AG04450 (cell line): ENCODE results near the gene PLAU. TPM values are rescaled to one million over a fixed set of nuclear protein-coding genes. Genes with fewer than 3 reads are reported as not detected.
"Not testable (repeated sequence)": the region's sequence is repeated elsewhere in the genome, so short reads cannot be mapped to it uniquely, and the experiment has no call there.

ENCODE experiments used
- CTCF ChIA-PET: fragments of 300-600, 350-600 bp; formaldehyde crosslinking; extraction: SDS; loops from one replicate; lab custom pipeline; 2022; ENCODE audit warnings: antibody characterized with exemption, inconsistent platforms; lab: Charles Lee
- POLR2A ChIA-PET: fragments of 350-600 bp; formaldehyde crosslinking; extraction: SDS; loops from one replicate; lab custom pipeline; 2021; ENCODE audit warnings: antibody characterized with exemption, inconsistent platforms; lab: Yijun Ruan, JAX
- DNase-seq: peaks from one replicate; pipeline ENCODE4 v3.0.0-alpha.2; 2011; ENCODE audit warnings: low read depth, low spot score
- H3K27ac ChIP-seq: one replicate; pipeline ENCODE4 v1.5.1; 2012; ENCODE audit warnings: low read depth, low read length, control low read depth
- H3K27me3 ChIP-seq: one replicate; pipeline ENCODE4 v1.6.0; 2012; ENCODE audit warnings: low read length; ENCODE audit not compliant: control insufficient read depth, insufficient read depth
- H3K4me3 ChIP-seq: 2 replicates; pipeline ENCODE4 v1.5.1; 2011; ENCODE audit warnings: mild to moderate bottlenecking, low read depth, low read length, control low read depth
- H3K9me3 ChIP-seq: 2 replicates; pipeline ENCODE4 v1.5.1; 2012; ENCODE audit warnings: low read length; ENCODE audit not compliant: control insufficient read depth, insufficient read depth
- CTCF ChIP-seq: IDR thresholded peaks from 2 replicates; pipeline ENCODE4 v1.5.1; 2011; ENCODE audit warnings: low read depth, low read length, control low read depth, inconsistent platforms
- polyA plus RNA-seq: library from polyadenylated mRNA; depleted of rRNA; stranded (reverse); fragments of >200 nt; gene quantifications from 2 replicates; pipeline ENCODE4 v1.2.3, GENCODE V29; 2011

Gene PLAU
- polyA plus RNA-seq, 1 experiment = 241 TPM

- Histone ChIP-seq H3K27me3 (no peaks in the 10 kb centered on the region), H3K9me3 (peaks cover 21% of the 10 kb centered on the region), H3K4me3 (peak overlapping the region; percentile 17; the same call in 1 of the 2 replicates), H3K27ac (peak overlapping the region; percentile 21)
- POLR2A ChIA-PET = interaction anchor here (0.5 to 2.3 kb wide), 4 partner anchors 8 to 83 kb away, joined by 3 to 8 read pairs (median 5); no protein-coding TSS in a partner anchor
- TF ChIP-seq CTCF = no peak
- CTCF ChIA-PET = interaction anchor here (0.6 kb wide), 1 partner anchor 24 kb away, joined by 3 read pairs; no protein-coding TSS in a partner anchor
- no peak for DNase-seq
Measured at GRCh38 chr10:73916761-73917470, 6.0 kb downstream of the PLAU start.

- Histone ChIP-seq H3K4me3 (no peak overlapping the region), H3K27me3 (no peaks in the 10 kb centered on the region), H3K27ac (no peak overlapping the region), H3K9me3 (peaks cover 21% of the 10 kb centered on the region)
- no peak for TF ChIP-seq CTCF
- ChIA-PET POLR2A (interaction anchor here (0.5 to 1.8 kb wide), 8 partner anchors 8 to 186 kb away, joined by 3 to 10 read pairs (median 4); no protein-coding TSS in a partner anchor), CTCF (no interaction called here)
- no peak for DNase-seq
Measured at GRCh38 chr10:73917566-73918305, 6.8 kb downstream of the PLAU start.

GRCh38 chr10:73919481-73919880 lies 8.5 kb downstream of the PLAU start:
- H3K9me3 ChIP-seq = peaks cover 21% of the 10 kb centered on the region
- CTCF ChIA-PET, H3K4me3 ChIP-seq, H3K27me3 ChIP-seq, H3K27ac ChIP-seq, DNase-seq: not testable (repeated sequence)
- POLR2A ChIA-PET = interaction anchor here (0.6 to 1.0 kb wide), 2 partner anchors 8 to 83 kb away, joined by 3 read pairs; partner anchors contain the start of gene PLAU

GRCh38 chr10:73920089-73920488 lies 9.2 kb downstream of the PLAU start:
- POLR2A ChIA-PET = interaction anchor here (0.6 to 1.0 kb wide), 2 partner anchors 9 to 82 kb away, joined by 3 read pairs; partner anchors contain the start of gene PLAU
- no peak overlapping the region for H3K27ac ChIP-seq

More at GRCh38 chr10:73920089-73920488, 9.2 kb downstream of the PLAU start:
- DNase-seq = no peak
- no peak for TF ChIP-seq CTCF
- Histone ChIP-seq H3K4me3 (no peak overlapping the region), H3K27me3 (no peaks in the 10 kb centered on the region), H3K9me3 (peaks cover 21% of the 10 kb centered on the region)
- CTCF ChIA-PET = no interaction called here
